AG04450 (cell line): ENCODE data around the gene GOLPH3. TPM values are rescaled to one million over a fixed set of nuclear protein-coding genes. Genes with fewer than 3 reads are reported as not detected.
"Not testable (repeated sequence)": the region's sequence is repeated elsewhere in the genome, so short reads cannot be mapped to it uniquely, and the experiment has no call there.

Experiments
- CTCF ChIA-PET: fragments of 300-600, 350-600 bp; formaldehyde crosslinking; extraction: SDS; loops from one replicate; lab custom pipeline; 2022; ENCODE audit warnings: antibody characterized with exemption, inconsistent platforms; lab: Charles Lee
- POLR2A ChIA-PET: fragments of 350-600 bp; formaldehyde crosslinking; extraction: SDS; loops from one replicate; lab custom pipeline; 2021; ENCODE audit warnings: antibody characterized with exemption, inconsistent platforms; lab: Yijun Ruan, JAX
- DNase-seq: peaks from one replicate; pipeline ENCODE4 v3.0.0-alpha.2; 2011; ENCODE audit warnings: low read depth, low spot score
- H3K27ac ChIP-seq: one replicate; pipeline ENCODE4 v1.5.1; 2012; ENCODE audit warnings: low read depth, low read length, control low read depth
- H3K27me3 ChIP-seq: one replicate; pipeline ENCODE4 v1.6.0; 2012; ENCODE audit warnings: low read length; ENCODE audit not compliant: control insufficient read depth, insufficient read depth
- H3K4me3 ChIP-seq: 2 replicates; pipeline ENCODE4 v1.5.1; 2011; ENCODE audit warnings: mild to moderate bottlenecking, low read depth, low read length, control low read depth
- H3K9me3 ChIP-seq: 2 replicates; pipeline ENCODE4 v1.5.1; 2012; ENCODE audit warnings: low read length; ENCODE audit not compliant: control insufficient read depth, insufficient read depth
- polyA minus RNA-seq: library from RNA; depleted of rRNA, polyadenylated mRNA; stranded (reverse); fragments of >200 nt; gene quantifications from 2 replicates; pipeline ENCODE4 v1.2.3, GENCODE V29; 2011; rRNA and poly(A)+ RNA removed
- polyA plus RNA-seq: library from polyadenylated mRNA; depleted of rRNA; stranded (reverse); fragments of >200 nt; gene quantifications from 2 replicates; pipeline ENCODE4 v1.2.3, GENCODE V29; 2011; rRNA removed
- TF ChIP-seq, protein P1 (sequence below): IDR thresholded peaks from 2 replicates; pipeline ENCODE4 v1.5.1; 2011; ENCODE audit warnings: low read depth, low read length, control low read depth, inconsistent platforms

The GOLPH3 gene
- polyA plus RNA-seq (63.6 and 80.1 TPM in 2 replicates), polyA minus RNA-seq (61.8 and 74.2 TPM in 2 replicates)

DNA sequence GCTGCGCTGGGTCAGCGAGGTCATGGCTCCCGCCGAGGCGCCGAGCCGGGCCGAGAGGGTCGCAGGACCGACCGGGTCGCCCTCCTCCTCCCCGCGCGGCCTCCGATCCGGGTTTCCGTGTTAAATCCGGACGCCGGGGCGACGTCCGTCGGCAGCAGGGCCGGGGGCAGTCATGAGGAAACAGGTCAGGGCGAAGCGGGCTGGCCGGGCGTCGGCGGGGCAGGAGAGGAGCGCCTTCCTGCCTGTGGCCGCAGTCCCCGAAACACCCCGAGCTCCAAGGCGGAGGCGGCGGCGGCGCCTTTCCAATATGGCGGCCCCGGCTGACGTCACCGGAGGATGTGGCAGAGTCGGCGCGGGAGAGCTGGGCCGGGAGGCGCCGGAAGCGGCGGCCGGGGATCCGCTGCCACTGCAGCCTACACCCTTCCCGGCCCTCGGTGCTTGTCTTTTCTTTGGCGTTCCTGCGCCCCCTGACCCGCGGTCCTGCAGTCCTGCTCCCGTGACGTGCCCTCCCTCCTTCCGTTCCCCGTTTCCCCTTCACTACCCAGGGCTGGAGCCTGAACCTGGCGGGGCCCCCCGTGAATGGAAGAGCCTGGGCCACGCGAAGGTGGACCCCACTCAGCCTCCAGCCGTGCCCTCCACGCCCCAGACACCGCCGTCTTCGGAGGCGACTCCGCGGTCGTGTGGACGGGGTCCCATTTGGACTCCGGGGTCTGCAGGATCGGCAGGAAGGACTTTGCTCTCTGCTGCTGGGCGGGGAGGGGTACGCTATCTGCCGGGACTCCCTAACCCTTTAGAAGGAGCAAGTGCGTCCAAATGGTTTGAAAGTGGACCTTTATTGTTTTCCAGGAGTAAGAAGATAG is at the start of gene GOLPH3:
Gene GOLPH3 (minus strand): TSS at position 309 of the 860 bp plus-strand sequence. CDS start 285 bp downstream, at position 24.
- H3K9me3 ChIP-seq: no peaks in the 10 kb centered on the region; the same call in 1 of the 2 replicates
- TF ChIP-seq, protein P1, sequence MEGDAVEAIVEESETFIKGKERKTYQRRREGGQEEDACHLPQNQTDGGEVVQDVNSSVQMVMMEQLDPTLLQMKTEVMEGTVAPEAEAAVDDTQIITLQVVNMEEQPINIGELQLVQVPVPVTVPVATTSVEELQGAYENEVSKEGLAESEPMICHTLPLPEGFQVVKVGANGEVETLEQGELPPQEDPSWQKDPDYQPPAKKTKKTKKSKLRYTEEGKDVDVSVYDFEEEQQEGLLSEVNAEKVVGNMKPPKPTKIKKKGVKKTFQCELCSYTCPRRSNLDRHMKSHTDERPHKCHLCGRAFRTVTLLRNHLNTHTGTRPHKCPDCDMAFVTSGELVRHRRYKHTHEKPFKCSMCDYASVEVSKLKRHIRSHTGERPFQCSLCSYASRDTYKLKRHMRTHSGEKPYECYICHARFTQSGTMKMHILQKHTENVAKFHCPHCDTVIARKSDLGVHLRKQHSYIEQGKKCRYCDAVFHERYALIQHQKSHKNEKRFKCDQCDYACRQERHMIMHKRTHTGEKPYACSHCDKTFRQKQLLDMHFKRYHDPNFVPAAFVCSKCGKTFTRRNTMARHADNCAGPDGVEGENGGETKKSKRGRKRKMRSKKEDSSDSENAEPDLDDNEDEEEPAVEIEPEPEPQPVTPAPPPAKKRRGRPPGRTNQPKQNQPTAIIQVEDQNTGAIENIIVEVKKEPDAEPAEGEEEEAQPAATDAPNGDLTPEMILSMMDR: no peak
- POLR2A ChIA-PET: interaction anchor here (0.7 to 1.3 kb wide), 4 partner anchors 16 to 107 kb away, joined by 3 to 5 read pairs (median 4); no protein-coding TSS in a partner anchor
- peak; percentile 59 for DNase-seq
- H3K4me3 ChIP-seq: peak within 1 kb of the TSS; percentile 83
- no peaks in the 10 kb centered on the region for H3K27me3 ChIP-seq
- peak within 1 kb of the TSS; percentile 96 for H3K27ac ChIP-seq
- CTCF ChIA-PET: no interaction called here

DNA sequence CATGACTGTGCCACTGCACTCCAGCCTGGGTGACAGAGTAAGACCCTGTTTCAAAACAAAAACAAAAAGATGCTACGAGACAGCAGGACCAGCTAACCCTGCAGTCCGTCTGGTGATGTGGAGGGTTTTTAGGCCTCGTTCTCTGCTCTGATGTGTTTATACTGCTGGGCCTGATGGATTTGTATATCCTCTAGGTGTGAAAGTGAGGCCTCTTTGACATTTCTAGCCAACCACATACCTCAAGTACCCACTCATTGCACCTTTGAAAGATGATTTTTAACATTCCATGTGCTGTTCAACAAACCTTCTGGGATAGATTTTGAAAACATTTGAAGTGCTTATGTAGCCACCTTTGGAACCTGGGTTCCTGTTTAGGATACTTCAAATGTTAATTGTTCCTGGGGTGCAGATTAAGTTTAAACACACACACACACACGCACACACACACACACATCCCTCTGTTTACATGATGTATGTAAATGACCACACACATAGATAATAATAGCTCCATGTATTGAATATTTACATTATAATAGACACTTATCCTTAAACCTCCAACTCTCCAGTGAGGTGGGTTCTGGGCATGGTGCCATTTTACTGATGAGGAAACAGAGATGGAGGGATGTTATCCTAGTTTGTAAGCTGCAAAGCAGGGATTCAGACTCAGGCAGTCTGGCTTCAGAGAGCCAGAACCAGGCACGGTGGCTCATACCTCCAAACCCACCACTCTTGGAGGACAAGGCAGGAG is 48.8 kb upstream of the GOLPH3 start:
- Histone ChIP-seq H3K9me3 (no peaks in the 10 kb centered on the region), H3K27me3 (no peaks in the 10 kb centered on the region), H3K4me3 (no peak overlapping the region), H3K27ac (no peak overlapping the region)
- TF ChIP-seq, protein P1: no peak
- ChIA-PET CTCF (interaction anchor here (0.6 to 1.6 kb wide), 2 partner anchors 10 to 74 kb away, joined by 3 to 4 read pairs; no protein-coding TSS in a partner anchor), POLR2A (interaction anchor here (0.7 kb wide), 3 partner anchors 70 to 449 kb away, joined by 3 read pairs; no protein-coding TSS in a partner anchor)
- DNase-seq: no peak

DNA sequence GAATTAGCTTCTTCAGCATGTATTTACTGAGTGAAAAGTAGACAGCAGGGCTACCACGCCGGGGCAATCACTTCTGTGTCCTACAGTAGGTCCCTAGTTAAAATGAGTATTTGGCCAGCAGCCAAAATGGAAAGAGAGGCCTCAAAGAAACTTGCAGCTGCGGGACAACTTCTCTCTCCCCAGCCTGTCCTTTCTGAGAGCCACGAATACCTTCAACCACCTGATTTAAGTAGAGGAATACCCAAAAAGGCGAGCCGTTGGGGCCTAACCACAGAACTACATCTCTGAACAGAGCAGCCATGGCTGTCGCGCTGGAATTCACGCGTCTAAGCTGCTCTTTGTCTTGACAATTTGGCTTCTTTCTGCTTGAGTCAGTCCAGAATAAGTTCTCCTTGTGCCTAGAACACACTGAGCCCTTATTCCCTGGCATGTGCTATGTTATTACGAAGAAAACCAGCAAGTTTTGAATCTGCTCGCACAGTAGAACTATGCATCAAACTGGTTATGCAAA is 43.8 kb upstream of the GOLPH3 start:
- ChIA-PET POLR2A (no interaction called here), CTCF (no interaction called here)
- TF ChIP-seq, protein P1: no peak
- H3K27me3 ChIP-seq: no peaks in the 10 kb centered on the region
- H3K27ac ChIP-seq: no peak overlapping the region
- no peak overlapping the region for H3K4me3 ChIP-seq
- no peaks in the 10 kb centered on the region for H3K9me3 ChIP-seq
- no peak for DNase-seq

DNA sequence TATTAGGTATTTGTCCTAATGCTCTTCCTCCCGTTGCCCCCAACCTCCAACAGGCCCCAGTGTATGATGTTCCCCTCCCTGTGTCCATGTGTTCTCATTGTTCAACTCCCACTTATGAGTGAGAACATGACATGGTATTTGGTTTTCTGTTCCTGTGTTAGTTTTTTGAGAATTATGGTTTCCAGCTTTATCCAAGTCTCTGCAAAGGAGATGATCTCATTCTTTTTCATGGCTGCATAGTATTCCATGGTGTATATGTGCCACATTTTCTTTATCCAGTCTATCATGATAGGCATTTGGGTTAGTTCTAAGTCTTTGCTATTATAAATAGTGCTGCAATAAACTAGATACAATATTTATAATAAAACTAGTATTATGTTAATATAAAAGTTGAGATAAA is 40.2 kb upstream of the GOLPH3 start:
- CTCF ChIA-PET, H3K4me3 ChIP-seq, POLR2A ChIA-PET: not testable (repeated sequence)

DNA sequence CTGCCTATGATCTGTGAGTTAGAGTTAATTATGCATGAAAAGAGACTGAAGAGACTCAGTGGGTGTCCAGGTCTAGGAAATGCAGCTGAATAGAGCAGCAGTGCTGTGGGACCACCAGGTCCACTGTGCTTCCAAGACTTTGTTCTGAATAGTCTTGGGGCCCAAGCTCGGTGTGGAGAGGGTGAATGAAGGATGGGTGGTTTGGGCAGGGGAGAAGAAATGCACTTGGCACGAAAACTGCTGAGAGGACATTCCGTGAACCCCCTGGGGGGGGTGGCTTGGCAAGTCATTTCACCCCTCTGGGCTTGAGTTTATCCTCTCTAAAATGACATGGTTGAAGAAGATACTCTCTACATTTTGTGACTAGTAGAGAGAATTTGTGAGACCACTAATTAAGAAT is 36.0 kb upstream of the GOLPH3 start:
- POLR2A ChIA-PET: interaction anchor here (0.7 kb wide), 1 partner anchor 10 kb away, joined by 5 read pairs; no protein-coding TSS in a partner anchor
- no peak for DNase-seq
- Histone ChIP-seq H3K9me3 (no peaks in the 10 kb centered on the region; the same call in 1 of the 2 replicates), H3K27me3 (no peaks in the 10 kb centered on the region), H3K27ac (no peak overlapping the region), H3K4me3 (no peak overlapping the region)
- CTCF ChIA-PET: no interaction called here
- TF ChIP-seq, protein P1: no peak

More for the DNA sequence above, 40.2 kb upstream of the GOLPH3 start:
- not testable (repeated sequence) for DNase-seq, H3K27ac ChIP-seq, H3K27me3 ChIP-seq, H3K9me3 ChIP-seq

DNA sequence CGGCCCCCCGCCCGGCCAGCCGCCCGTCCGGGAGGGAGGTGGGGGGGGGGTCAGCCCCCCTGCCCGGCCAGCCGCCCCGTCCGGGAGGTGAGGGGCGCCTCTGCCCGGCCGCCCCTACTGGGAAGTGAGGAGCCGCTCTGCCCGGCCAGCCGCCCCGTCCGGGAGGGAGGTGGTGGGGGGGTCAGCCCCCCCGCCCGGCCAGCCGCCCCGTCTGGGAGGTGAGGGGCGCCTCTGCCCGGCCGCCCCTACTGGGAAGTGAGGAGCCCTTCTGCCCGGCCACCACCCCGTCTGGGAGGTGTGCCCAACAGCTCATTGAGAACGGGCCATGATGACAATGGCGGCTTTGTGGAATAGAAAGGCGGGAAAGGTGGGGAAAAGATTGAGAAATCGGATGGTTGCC is 34.7 kb upstream of the GOLPH3 start:
- H3K27me3 ChIP-seq, DNase-seq, H3K4me3 ChIP-seq, H3K9me3 ChIP-seq, H3K27ac ChIP-seq, POLR2A ChIA-PET, CTCF ChIA-PET: not testable (repeated sequence)
